ENCODE results near the gene DCDC2C.

Gene DCDC2C

GRCh38 chr2:3670941-3671340, 32.4 kb upstream of the DCDC2C start:
- Histone ChIP-seq H3K36me3 (ENCODE audit: insufficient read depth, low read length) (no peaks in the 10 kb centered on the region), H3K27me3 (ENCODE audit: insufficient read depth, low read length, poor library complexity) (peaks cover 2% of the 10 kb centered on the region), H3K4me1 (ENCODE audit: insufficient read depth, low read length) (no peaks in the 10 kb centered on the region), H3K27ac (ENCODE audit: low read length) (no peak overlapping the region), H3K79me2 (ENCODE audit: insufficient read depth, low read length) (no peaks in the 10 kb centered on the region), H3K4me2 (ENCODE audit: insufficient read depth, low read length) (no peak overlapping the region), H2AFZ (ENCODE audit: low read depth, low read length) (no peak overlapping the region), H3K9me3 (ENCODE audit: insufficient read depth, low read length, severe bottlenecking) (no peaks in the 10 kb centered on the region), H3K4me3 (ENCODE audit: low read depth in 1 of 2, low read length in 2 of 2) (no peak overlapping the region), H3K9ac (ENCODE audit: low read depth, low read length) (no peak overlapping the region), H4K20me1 (ENCODE audit: insufficient read depth, low read length) (no peaks in the 10 kb centered on the region)
- DNase-seq (no peak), ATAC-seq (ENCODE audit: insufficient read depth, low read depth) (no peak)
- TF ChIP-seq, protein P1, sequence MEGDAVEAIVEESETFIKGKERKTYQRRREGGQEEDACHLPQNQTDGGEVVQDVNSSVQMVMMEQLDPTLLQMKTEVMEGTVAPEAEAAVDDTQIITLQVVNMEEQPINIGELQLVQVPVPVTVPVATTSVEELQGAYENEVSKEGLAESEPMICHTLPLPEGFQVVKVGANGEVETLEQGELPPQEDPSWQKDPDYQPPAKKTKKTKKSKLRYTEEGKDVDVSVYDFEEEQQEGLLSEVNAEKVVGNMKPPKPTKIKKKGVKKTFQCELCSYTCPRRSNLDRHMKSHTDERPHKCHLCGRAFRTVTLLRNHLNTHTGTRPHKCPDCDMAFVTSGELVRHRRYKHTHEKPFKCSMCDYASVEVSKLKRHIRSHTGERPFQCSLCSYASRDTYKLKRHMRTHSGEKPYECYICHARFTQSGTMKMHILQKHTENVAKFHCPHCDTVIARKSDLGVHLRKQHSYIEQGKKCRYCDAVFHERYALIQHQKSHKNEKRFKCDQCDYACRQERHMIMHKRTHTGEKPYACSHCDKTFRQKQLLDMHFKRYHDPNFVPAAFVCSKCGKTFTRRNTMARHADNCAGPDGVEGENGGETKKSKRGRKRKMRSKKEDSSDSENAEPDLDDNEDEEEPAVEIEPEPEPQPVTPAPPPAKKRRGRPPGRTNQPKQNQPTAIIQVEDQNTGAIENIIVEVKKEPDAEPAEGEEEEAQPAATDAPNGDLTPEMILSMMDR (IDR thresholded peaks at IDR 0.05; ENCODE audit: borderline replicate concordance, extremely low read depth, low read length, poor library complexity, severe bottlenecking): no peak
- no peak for TF ChIP-seq EZH2 (IDR thresholded peaks at IDR 0.05; ENCODE audit: borderline replicate concordance, low read depth, low read length, severe bottlenecking)

DNA sequence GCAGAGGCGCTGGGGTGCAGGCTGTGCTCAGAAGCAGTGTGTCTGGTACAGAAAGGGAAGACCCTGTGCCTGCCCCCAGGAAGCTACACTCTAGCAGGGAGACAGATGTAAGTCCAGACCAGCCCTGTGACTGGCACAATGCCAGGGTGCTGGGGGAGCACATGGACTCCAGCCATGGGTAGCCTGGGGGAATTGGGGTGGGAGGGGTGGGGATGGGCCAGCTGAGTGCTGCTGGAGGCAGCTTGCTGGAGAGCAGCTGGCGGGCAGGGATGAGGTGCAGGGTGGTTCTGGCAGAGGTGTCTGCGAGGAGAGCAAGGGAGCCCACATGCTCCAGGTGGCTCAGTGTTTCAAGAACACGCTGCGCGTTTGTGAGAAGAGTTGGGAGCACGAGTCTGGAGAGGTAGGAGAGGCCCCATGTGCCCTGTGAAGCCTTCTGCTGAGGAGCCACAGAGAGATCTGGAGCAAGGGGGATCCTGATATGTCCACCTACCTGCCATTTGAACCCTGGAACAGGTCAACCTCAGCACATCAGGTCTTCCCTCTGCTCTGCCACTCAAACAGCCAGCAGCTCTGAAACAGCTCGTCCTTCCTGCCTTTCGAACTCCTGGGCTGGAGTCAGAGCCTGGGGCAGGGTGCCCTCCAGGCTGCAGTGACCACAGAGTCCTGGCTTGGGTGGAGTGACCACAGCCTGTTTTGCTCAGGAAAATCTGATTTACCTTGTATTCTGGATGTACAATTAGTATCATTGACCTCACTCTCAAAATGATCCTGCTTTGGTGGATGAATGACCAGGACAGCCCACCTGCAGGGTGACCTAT, 30.3 kb upstream of the DCDC2C start:
- no peak for ATAC-seq (ENCODE audit: insufficient read depth, low read depth)
- no peaks in the 10 kb centered on the region for H3K4me1 ChIP-seq (ENCODE audit: insufficient read depth, low read length)
- no peaks in the 10 kb centered on the region for H3K36me3 ChIP-seq (ENCODE audit: insufficient read depth, low read length)

DNA sequence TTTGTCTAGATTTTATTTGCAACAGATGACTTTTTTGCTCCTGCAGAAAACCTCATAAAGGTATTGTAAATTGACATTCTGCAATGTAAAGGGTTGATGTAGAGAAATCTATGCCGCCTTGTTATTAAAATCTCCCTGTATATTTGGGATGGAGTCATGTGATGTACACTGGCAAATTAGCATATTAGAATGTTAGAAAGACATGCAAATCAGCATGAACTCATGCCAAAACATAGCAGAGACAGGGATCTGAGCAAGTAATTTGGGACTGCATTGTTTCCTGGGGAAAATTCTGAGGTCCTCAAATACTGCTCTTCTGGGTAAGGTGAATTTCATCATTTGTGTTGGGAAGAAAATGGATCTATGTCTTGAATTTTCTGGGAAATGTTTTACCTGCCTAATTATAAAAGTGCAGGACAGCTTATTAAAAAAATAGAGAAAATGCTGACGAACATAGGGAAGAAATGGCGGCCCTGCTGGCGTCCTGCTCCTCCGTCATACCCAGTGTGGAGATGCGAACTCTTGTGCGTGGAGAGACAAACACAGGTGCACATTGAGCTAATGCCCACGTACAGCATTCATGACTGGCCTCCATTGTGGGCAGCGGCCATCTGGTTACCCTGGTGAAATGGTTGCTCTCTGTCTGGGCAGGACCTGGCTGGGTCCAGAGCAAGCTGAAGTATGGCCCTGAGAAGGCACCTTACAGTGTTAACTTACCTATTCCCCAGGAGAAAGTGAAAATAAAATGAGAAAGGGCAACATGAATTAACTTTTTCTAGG, 29.1 kb upstream of the DCDC2C start:
- Histone ChIP-seq H3K9ac (ENCODE audit: low read depth, low read length) (no peak overlapping the region), H3K79me2 (ENCODE audit: insufficient read depth, low read length) (no peaks in the 10 kb centered on the region), H3K27ac (ENCODE audit: low read length) (no peak overlapping the region), H3K27me3 (ENCODE audit: insufficient read depth, low read length, poor library complexity) (peaks cover 2% of the 10 kb centered on the region), H3K4me1 (ENCODE audit: insufficient read depth, low read length) (no peaks in the 10 kb centered on the region), H4K20me1 (ENCODE audit: insufficient read depth, low read length) (no peaks in the 10 kb centered on the region), H3K9me3 (ENCODE audit: insufficient read depth, low read length, severe bottlenecking) (no peaks in the 10 kb centered on the region), H3K4me2 (ENCODE audit: insufficient read depth, low read length) (no peak overlapping the region), H3K4me3 (ENCODE audit: low read depth in 1 of 2, low read length in 2 of 2) (no peak overlapping the region), H2AFZ (ENCODE audit: low read depth, low read length) (no peak overlapping the region), H3K36me3 (ENCODE audit: insufficient read depth, low read length) (no peaks in the 10 kb centered on the region)
- no peak for TF ChIP-seq EZH2 (IDR thresholded peaks at IDR 0.05; ENCODE audit: borderline replicate concordance, low read depth, low read length, severe bottlenecking)
- TF ChIP-seq, protein P1 (IDR thresholded peaks at IDR 0.05; ENCODE audit: borderline replicate concordance, extremely low read depth, low read length, poor library complexity, severe bottlenecking): no peak
- DNase-seq: no peak
- ATAC-seq (ENCODE audit: insufficient read depth, low read depth): no peak

More for the DNA sequence above, 30.3 kb upstream of the DCDC2C start:
- Histone ChIP-seq H3K9ac (ENCODE audit: low read depth, low read length) (no peak overlapping the region), H2AFZ (ENCODE audit: low read depth, low read length) (no peak overlapping the region), H3K9me3 (ENCODE audit: insufficient read depth, low read length, severe bottlenecking) (no peaks in the 10 kb centered on the region), H3K4me2 (ENCODE audit: insufficient read depth, low read length) (no peak overlapping the region), H3K27ac (ENCODE audit: low read length) (no peak overlapping the region), H3K79me2 (ENCODE audit: insufficient read depth, low read length) (no peaks in the 10 kb centered on the region), H4K20me1 (ENCODE audit: insufficient read depth, low read length) (no peaks in the 10 kb centered on the region), H3K27me3 (ENCODE audit: insufficient read depth, low read length, poor library complexity) (peaks cover 2% of the 10 kb centered on the region), H3K4me3 (ENCODE audit: low read depth in 1 of 2, low read length in 2 of 2) (no peak overlapping the region)
- no peak for DNase-seq
- TF ChIP-seq, protein P1 (IDR thresholded peaks at IDR 0.05; ENCODE audit: borderline replicate concordance, extremely low read depth, low read length, poor library complexity, severe bottlenecking): no peak
- TF ChIP-seq EZH2 (IDR thresholded peaks at IDR 0.05; ENCODE audit: borderline replicate concordance, low read depth, low read length, severe bottlenecking): no peak
